ENCODE data around the gene INTS6. TPM values are rescaled to one million over a fixed set of nuclear protein-coding genes. Genes with fewer than 3 reads are reported as not detected.

The INTS6 gene
- total RNA-seq, 2 donors from 2014 or later = 49.7 to 53.4 TPM

DNA sequence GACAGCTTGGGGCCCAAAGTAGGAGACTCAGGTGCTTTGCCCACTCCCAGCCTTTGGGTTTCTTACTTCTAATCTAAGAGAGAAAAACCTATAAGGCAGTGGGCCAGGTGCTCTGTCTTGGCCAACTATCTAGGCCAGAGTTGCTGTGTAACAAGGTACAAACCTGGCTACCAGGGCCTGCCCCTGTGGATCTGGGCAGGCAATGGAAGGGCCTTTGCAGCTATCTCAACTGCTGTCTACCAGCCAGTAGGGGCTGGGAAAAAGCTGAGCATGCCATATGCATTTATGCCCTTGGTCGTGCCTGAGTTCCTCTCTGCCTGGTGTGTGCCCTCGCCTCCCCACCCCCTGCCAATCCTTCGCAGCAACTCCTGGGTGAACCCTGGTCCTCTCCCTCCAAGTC is 130.0 kb downstream of the INTS6 start:
- Mint-ChIP-seq H3K36me3 (no peaks in the 10 kb centered on the region), H3K27ac (no peak overlapping the region), H3K9me3 (no peaks in the 10 kb centered on the region)
- ATAC-seq = no peak
- DNase-seq (ENCODE audit: low spot score in 2 of 2) = no peak

DNA sequence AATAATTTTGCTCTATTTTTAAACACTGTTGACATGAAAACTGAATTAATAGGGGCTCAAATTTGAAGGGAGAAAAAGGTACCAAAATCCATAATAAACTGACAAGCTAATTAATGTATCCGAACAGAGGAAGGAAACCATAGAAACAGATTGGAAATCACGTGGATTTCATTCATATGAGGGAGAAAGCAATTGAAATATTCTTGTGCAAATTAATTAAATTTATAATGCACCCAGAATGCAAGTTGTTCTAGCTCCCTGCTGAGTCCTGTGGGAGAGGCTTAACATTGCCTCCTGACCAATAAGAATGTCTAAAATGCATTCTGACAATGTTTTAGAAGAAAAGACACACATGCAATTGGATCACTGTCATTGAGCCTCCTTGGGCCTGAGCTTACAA is 131.0 kb downstream of the INTS6 start:
- no peaks in the 10 kb centered on the region for H3K9me3 Mint-ChIP-seq
- no peaks in the 10 kb centered on the region for H3K36me3 Mint-ChIP-seq
- no peak overlapping the region for H3K27ac Mint-ChIP-seq
- no peak for DNase-seq (ENCODE audit: low spot score in 2 of 2)
- no peak for ATAC-seq

DNA sequence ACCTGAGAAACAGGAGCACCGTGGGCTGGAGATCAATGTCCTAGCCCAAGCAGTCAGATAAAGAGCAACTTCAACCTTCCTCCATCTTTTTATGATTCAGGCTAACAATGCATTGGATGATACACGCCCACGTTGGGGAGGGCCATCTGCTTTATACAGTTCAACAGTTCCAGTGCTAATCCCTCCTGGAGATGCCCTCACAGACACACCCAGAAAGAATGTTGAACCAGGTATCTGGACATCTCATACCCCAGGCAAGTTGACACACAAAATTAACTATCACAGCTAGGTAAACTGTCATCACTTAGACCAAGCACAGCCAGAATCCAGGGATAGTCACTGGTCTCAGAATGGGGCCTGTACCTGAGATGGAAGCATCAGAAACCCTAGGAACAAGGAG is 134.0 kb downstream of the INTS6 start:
- no peak overlapping the region for H3K27ac Mint-ChIP-seq
- no peaks in the 10 kb centered on the region for H3K36me3 Mint-ChIP-seq
- DNase-seq (ENCODE audit: low spot score in 2 of 2) (no peak), ATAC-seq (no peak)
- H3K9me3 Mint-ChIP-seq = no peaks in the 10 kb centered on the region

DNA sequence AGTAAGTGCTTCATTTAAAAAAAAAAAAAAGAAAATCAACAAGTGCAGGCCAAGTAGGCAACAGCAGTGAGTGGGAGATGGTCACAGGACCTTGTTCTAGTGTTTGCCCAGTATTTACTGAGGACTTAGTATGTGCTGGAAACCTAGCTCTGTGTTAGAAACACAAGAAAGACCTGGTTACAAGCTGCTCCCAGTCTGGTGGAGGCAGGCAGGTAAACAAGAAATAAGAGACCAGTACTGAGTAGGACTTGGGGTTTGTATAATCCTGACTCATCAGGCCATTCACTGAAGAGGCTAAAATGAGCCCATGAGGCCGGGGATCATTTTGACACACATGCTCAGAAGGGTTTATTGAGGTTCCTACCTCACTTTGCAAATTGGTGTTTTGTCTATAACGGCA is 134.8 kb downstream of the INTS6 start:
- no peak overlapping the region for H3K27ac Mint-ChIP-seq
- ATAC-seq = no peak

DNA sequence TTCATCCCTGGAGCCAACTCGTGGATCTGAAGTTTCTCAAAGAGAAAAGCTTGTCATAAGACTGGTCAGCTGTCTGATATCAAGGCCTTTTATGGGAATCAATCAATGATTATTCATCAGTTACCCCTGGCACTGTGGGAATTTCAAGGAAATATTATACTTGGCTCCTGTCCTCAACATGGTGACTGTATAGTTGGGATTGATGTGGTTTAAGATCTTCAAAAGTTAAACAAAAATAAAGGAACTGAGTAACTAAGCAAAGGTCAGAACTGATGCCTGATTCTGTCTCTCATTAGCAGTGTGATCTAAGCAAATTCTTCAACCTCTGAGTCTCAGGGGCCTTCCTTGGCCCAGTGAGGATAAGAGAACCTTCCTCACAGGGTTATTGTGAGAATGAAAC is 135.6 kb downstream of the INTS6 start:
- ATAC-seq (no peak), DNase-seq (ENCODE audit: low spot score in 2 of 2) (no peak)
- Mint-ChIP-seq H3K36me3 (no peaks in the 10 kb centered on the region), H3K9me3 (no peaks in the 10 kb centered on the region), H3K27ac (no peak overlapping the region)

More for the DNA sequence above, 134.8 kb downstream of the INTS6 start:
- no peaks in the 10 kb centered on the region for H3K9me3 Mint-ChIP-seq
- no peak for DNase-seq (ENCODE audit: low spot score in 2 of 2)
- H3K36me3 Mint-ChIP-seq = no peaks in the 10 kb centered on the region

DNA sequence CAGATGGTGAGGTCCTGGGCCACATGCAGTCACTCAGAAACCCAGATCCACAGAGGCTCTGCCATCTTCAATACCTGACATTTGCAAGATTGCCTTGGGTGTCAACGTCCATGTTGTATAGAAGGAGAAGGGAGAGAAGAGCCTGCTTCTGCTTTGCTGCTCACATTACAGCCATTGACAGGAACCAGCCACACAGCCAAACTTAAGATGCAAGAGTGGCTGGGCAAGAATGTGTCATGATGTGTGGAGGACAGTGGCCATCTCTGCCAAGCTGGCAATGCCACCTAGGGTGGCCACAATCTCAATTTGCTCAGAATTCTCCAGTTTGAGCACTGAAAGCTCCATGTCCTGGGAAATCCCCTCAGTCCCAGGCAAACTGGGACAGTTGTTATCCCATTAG is 139.2 kb downstream of the INTS6 start:
- Mint-ChIP-seq H3K36me3 (no peaks in the 10 kb centered on the region), H3K27ac (no peak overlapping the region), H3K9me3 (no peaks in the 10 kb centered on the region)
- DNase-seq (ENCODE audit: low spot score in 2 of 2) (no peak), ATAC-seq (no peak)

DNA sequence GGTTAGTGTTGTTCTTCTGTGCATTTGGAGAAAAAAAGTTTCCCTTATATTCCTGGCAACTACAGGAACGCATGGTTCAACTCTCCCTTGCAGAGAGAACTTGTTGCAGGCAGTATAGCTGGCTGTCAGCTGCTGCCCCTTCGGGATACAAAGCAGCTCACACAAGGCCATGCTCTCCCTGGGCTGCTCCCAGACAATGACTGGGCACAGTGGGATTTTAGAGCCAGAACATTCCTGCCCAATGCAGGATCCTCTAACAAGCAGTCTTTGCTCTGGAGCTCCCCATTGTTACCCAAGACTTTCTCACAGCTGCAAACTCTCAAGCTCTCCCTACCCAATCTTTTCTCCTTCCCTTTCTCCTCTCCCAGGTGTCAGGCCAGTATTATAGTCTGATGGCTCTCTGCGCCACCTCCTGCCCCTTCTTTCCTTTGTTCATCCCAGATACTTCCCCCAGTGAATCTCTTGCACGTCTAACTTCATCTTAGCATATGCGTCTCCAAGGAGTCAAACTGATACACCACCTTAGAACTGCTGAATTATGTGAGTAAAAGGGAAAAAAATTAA is 140.8 kb downstream of the INTS6 start:
- no peak for DNase-seq (ENCODE audit: low spot score in 2 of 2)
- Mint-ChIP-seq H3K9me3 (no peaks in the 10 kb centered on the region), H3K36me3 (no peaks in the 10 kb centered on the region), H3K27ac (no peak overlapping the region)
- ATAC-seq = no peak

Other genes with a start within 250 kb of the INTS6 start
- gene FAM124A, start 230.6 kb downstream of the INTS6 start, total RNA-seq = under 1 TPM; 0.09 to 0.35 TPM
- not detected for gene SERPINE3, start 113.3 kb downstream of the INTS6 start, total RNA-seq
- gene WDFY2, start 131.4 kb upstream of the INTS6 start, total RNA-seq = 10 to 100 TPM; 16.4 to 17.5 TPM